Dermis microvascular lymphatic vessel endothelial cell (primary cell): ENCODE measurements around the gene SPRY1. TPM values are rescaled to one million over a fixed set of nuclear protein-coding genes. Genes with fewer than 3 reads are reported as not detected.

Experiments
- DNase-seq, 2 donors: peaks; one replicate each; pipeline versions ENCODE4 v3.0.0 to v3.0.0-alpha.2; 2010; ENCODE audit warnings: low read depth in 2 of 2
- total RNA-seq: library from RNA; depleted of rRNA; stranded (reverse); fragments of >200 nt; gene quantifications from 2 replicates; pipeline ENCODE4 v1.2.1, GENCODE V29; 2014

SPRY1 gene
- total RNA-seq, 1 donor from 2014 or later = 20.4 TPM

DNA sequence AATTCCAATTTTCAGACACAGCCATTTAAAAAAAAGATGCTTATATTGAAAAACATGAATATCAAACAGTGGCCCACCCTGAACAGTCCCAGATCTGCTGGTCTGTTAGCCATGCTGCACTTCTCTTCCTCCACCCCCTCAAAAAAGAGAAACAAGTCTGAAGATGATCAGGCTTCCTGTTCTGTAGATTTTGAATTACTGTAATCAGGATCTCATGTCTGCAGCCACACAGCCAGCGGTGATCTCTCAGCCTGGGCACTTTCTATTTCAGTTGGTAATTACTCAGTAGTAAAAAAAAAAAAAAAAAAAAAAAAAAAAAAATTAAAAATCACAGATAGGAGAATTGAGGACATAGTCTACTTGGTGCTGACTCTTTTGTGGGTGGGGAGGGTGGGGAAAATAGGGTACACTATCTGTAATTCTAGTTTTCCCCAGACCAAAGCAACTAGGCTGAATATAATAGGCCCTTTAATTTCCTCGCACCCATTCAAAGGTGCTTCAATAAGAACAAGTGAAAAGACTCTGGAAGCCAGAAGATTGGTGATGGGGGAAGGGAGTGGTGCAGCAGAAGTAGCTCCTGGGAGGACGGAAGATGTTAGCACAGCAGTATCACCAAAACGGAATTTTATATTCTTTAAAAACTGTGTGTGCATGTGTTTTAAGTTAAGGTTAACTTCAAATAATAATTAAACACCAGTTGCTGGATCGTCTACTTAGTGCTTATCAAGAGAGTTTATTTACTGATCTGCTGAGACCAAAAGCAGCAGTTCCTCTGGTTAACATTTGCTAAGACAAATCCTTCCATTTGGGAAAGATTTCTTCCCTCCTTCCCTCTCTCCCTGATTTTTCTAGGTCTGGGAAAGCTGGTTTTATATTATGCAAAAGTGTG, 47.0 kb downstream of the SPRY1 start:
- peak in 1 of 2 donors; percentile 16 for DNase-seq

DNA sequence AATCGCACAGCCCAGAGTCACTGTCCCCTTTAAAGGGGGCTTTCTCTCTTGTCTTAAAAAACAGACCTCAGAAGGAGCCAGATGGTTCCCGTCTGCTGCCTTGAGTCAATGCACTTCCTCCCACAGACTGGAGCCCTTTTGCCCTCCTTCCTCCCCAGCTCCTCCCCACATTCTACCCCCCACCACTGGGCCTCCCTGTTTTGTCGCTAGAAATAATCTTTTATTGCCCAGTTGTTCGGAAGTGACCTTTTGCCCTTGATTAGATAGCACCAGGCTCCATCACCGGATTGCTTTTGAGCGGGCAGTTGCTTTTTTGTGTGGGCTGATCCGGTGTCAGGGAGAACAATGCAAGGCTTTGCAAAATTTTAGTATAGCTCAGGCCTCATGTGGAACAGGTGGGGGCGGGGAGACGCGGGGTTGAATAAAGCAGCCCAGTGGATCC, 47.7 kb downstream of the SPRY1 start:
- peak; percentile 15 to 67 for DNase-seq

DNA sequence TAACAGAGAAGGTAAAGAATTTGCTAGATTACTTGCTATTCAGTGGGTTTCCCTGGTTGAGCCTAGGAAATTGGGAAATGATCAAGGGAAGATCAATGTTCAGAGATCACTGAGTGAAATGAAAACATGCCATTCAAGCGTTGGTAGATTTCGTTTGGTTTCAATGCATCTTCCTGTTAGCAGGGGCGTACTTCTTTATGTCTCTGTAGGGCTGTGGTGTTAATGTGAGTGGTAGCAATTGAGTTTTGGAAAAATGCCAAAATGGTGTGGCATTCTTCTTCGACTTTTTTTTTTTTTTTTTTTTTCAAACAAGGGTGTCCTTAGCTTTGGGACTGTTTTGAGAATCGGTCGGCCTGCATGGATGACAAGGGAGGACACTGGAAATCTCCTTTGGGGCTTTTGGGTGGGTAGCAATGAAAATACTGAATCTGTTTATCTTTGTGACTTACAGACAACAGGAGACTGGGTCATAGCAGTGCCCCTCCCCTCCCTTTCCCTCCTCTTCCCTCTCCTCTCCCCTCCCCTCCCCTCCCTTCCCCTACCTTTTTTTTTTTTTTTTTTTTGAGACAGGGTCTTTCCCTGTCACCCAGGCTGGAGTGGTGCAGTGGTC, 50.4 kb downstream of the SPRY1 start:
- DNase-seq = no peak

DNA sequence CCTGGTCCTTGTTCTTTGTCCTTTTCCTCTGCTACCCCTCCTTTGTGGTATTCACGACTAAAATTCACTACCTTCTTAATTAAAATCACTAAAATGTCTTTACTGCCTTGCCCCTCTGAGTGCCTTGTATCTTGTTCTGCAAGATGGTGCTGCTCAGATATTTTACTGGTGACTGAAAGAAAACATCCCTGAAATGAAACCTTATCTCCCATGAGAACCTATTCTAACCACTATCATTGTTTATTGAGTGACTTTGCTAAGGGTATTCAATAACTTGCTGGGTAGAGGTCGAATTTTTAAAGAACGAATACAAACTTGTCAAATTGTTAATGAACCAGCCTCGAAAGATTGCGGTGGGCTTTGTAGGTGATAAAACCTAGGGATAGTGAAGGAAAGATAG, 52.8 kb downstream of the SPRY1 start:
- DNase-seq = no peak

DNA sequence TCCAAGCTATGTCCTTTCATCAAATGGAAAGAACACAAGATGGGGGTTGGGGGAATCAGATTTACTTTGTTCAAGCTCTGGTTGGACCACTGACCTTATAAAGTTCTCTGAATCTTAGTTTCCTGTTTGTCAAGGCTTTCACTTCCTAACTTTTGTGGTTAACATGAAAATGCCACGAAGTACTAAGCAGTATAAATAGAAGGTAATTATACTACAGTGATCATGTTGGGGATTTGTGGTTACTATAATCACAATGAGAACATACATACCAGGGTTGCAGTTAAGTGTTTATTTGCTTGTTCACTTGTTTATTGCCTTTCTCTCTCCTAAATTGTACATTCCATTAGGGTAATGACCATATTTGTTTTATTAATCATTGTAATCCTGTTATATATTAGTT, 53.2 kb downstream of the SPRY1 start:
- DNase-seq = peak in 1 of 2 donors; percentile 45

DNA sequence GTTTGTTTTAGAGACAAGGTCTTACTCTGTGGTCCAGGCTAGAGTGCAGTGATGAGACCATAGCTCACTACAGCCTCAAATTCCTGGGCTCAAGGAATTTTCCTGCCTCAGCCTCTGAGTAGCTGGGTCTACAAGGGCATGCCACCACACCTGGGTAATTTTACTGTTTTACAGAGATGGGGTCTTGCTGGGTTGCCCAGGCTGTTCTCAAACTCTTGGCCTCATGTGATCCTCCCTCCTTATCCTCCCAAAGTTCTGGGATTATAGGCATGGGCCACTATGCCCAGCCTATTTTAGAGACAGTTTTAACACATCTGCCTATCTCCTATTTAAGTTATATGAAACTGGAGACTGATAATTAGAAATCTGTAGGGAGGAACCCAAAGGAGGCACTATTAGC, 53.8 kb downstream of the SPRY1 start:
- DNase-seq = no peak

DNA sequence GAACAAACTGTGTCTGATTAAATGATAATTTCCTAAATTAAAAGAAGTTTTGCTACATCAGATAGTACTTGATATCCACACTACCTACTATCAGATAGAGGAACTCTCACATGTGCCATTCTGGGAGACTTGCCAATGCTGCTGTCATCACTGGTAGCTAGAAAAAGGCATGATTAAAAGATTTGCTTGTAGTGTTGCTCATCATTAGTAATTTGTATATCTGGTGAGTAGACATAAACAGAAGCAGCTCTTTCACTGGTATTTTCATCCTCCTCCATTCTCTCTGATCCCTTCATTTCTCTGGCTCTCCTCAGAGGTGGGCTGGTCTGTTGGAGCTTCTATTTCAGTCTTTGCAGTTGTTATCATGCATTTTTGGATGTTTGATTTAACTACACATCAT, 56.0 kb downstream of the SPRY1 start:
- DNase-seq = peak; percentile 68 to 87

DNA sequence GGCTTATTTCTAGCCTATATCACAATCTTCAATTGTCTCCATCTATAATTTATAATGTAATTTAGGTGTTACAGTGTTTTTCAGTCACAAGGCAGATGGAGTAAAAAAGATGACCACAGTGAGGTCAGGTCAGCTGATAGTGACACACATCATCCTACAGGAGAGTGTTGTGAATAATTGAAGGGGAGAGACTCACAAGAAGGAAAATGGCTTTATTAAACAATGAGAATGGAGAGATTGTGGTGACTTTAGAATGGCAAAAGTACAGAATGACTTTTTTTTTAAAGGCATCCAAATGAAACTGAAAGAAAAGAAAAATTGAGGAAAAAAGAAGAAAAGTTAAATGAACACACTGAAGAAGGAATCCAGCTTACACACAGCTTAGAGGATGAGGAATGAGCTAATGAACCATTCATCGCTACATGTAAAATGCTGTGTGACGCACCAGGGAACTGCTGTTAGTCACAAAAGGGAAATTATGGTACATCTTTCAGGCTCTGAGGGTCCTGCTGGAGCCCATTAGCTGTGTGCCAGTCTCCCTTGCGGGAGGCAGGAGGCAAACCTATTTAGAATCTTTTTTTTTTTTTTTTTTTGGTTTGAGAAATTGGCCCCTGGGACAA, 56.6 kb downstream of the SPRY1 start:
- DNase-seq = peak in 1 of 2 donors; percentile 14
